HG03039 (cell line): Measurements from ENCODE around the gene DCLK2.

Experiments used
- ATAC-seq: cut with Tn5 transposase; IDR thresholded peaks from one replicate; pipeline ENCODE4 v1.9.1; 2021; ENCODE audit warnings: mild to moderate bottlenecking, moderate library complexity; ENCODE audit not compliant: unreplicated experiment

The DCLK2 gene

DNA sequence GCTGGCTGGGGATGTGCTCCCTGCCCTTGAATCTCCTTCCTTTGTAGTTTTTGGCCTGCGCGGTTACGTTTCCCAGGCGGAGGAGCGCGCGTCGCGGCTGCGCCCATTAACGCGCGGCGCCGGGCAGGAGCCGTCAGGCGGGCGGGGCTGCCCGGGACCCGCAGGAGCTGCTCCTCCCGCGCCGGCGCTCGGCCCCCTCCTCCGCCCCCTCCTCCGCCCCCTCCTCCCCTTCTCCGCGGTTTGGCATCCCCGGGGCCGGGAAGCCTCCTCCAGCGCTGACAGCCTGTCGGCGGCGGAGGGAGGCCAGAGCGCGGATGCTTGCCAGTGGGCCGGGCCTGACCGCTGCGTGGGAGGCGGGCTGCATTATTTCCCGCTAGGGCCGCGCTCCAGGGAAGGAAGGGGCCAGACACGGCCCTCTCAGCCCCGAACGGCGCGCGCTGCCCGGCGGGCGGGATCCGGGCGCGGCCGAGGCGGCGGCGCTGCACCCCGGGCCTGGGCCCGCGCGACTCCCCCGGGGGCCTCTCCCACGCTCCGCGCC lies at the start of gene DCLK2:
Gene DCLK2 (plus strand): TSS at position 405 of the 538 bp plus-strand sequence. CDS start 583 bp downstream, outside the sequence.
- no peak for ATAC-seq

DNA sequence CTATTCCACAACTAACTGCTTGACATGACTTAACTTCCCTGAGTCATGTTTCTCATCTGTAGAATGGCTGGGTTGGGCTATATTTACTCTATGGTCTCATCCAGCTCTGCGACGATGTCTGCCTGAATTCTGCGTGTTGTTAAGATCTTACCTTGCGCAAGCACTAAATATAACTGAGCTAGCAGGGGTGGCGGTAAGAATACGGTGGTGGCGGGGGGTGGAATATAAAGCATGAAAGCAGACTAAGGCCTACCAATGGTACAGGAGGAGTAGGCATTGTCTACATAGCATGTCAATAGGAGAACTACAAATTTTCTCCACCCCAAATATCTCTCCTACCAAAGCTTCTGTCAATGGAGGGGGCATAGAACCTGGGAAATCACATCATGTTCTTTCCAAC lies 45.7 kb upstream of the DCLK2 start:
- no peak for ATAC-seq

DNA sequence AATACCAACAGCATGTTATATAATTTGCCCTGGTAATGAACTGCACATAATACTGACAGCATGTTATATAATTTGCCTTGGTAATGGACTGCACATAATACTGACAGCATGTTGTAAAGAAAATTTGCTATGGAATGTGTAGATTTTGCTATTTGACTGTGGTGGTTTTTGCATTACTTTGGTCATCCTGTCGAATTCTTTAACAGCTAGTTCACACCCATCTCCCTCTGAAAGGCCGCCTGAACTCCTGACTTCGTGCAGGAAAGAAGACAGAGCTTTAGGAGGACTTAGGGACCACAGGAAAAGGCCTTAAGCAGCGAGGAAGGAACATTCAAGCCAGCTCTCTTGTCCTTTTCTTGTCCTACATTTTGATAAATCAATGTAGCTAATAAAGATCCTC lies 45.2 kb upstream of the DCLK2 start:
- ATAC-seq, result no peak

DNA sequence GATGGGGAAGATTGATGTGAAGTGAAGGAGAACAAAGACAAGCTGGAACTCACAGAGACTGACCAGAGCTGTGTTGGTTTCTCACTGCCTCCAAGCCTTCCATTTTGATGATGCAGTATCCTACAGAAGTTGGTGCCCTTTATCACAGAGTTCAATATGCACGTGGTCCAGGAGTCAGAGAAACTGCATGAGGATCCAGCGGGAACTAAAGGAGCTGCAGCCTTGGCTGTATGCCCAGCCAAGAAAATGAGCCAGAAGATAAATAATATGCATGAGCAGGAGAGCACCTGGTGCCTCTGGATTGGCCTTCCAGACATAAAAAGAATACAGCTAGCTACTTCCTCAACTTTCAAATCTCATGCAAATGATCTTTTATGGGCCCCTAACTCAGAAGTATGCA lies 44.3 kb upstream of the DCLK2 start:
- no peak for ATAC-seq

DNA sequence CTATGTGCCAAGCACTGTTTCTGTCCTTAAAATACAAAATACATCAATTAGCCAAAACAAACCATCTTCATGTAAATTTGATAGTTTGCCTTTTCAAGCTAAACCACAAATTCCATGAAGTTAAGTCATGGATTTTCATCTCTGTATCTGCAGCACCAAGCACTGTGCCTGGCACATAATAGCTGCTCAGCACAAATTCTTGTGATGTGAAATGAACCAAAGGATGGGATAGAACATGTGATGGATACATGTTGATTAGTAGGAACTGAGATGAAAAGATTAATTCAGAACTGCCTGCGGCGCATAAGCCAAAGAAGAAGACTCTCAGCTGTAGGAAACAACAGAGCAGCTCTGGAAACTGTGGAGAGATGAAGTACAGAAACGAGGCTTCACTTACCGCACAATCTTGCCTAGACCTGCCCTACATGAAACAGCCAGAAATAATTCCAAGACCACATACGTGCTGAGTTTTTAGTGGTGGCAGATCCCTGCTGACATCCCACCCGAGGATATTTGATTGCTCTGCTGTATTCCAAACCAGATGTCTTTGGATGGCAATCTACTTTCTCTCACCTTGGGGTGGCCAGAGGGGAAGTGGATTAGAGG lies 40.9 kb upstream of the DCLK2 start:
- ATAC-seq, result no peak

DNA sequence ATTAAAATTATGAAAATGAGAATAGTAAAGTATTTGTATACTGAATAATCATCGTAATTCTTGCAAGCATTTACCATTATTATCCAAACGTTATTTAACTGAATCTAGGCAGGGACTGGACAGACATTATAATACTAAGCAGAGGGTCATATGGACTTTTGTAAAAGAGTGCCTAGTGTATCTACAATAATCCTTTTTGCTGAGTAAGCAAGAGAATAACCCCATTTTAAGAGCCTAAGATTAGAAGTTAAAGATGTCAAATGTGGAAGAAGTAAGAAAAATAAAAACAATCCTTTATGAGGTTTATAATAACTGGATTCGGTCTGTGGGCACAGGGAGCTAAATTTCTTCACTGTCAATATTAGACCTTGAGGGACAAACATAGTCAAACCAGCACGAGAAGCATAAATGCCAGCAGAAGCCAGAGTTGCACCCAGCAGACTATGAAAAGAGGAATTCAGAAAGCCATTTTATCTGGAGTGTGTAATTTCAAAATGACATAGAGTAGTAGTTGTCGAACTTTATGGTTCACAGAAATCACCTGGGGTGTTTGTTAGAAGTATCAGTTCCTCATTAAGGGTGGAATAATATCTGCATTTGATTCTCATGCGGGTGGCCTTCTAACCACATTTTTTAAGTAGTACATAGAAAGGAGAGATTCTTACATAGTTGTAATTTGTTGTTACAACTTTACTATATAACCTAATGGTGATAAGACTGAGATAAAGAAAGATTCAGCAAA lies 39.7 kb upstream of the DCLK2 start:
- ATAC-seq, result peak; percentile 92

DNA sequence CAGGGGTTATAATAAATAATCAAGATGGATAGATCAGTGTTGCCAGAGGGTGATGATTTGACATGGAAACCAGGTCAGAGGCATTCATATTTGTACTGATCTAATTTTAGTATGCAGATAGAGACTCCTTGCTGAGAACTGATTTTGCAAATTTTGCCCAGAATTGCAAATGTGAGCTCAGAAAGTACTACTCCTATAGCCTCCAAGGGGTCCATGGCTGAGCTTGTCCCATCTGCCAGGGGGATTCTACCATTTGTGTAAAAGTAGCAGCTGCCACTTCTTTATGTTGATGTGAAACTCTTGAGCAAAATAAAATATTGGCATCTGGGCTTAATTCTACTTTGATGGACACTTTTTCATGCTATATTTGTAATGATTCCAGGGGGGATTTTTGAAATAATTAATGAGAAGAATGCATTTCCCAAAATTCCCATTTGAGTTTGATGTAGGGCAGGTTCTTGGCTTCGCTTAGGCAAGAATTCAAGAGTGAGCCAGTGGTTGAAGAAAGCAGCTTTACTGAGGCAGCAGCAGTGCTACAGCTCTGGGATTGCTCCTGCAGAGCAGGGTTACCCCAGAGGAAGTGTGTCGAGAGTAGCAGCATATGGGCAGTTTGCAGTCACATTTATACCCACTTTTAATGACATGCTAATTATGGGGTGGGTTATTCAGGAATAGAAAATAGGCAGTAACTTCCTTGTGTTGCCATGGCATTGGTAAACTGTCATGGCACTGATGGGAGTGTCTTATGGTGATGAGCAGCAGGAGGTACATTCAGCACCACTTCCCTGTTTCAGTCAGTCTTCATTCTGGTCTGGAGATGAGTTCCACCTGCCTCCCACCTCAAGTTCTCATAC lies 38.7 kb upstream of the DCLK2 start:
- ATAC-seq, result no peak

DNA sequence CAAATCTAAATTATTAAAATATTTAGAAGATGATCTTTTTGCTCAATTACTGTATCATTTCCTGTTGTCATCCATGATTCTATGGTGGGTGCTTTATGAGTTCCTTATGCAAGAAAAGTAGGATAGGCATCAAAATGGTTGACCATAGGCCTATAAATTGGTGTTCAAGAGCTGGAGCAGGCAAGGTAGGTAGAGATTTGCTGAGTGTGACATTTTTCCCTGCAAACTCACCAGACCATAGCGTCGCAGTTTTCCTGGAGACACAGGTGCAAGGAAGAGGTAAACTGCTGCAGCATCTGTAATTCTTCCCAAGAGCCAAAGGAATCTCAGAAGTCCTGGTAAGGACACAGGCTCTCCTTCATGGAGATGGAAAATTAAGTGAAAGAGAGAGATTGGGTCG lies 33.7 kb upstream of the DCLK2 start:
- no peak for ATAC-seq

DNA sequence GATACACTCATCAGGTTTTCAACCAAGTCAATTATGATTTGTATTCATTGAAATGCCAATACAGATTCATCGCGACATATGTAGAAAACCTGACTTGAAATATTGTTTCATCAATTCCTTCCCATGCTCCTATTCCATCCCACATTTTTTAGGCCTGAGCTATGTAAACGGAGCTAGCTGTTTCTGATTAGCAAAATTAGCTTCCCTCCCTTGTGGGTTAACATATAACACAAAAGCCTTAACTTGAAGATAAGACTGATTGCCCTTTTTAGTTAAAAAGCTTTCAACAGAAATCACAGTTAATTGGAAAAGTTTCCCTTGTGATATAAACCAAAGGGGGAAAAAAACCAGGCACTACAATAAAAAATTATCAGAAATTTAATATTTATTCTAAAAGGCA lies 32.8 kb upstream of the DCLK2 start:
- ATAC-seq, result no peak

DNA sequence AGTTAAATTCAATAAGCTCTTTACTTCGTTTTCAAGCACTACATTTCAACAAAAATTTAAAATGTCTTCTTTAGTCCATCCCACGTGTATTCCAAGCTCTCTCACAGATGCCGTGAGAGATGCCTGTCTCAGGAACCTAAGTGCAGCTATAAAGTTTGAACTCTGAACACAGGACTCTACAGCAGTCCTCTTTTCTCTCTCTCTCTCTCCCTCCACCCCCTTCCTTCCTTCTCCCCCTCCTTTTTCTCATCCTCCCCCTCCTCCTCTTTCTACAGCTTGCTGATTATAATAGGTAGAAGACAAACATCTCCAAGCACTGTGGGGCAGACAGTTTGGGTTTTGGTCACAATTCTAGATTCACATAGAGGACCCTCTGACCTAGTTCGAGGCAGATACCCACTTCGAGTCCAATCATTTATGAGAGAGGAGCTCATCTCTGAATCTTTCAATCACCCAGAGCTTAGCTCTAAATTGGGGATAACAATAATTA lies 31.5 kb upstream of the DCLK2 start:
- ATAC-seq, result no peak

DNA sequence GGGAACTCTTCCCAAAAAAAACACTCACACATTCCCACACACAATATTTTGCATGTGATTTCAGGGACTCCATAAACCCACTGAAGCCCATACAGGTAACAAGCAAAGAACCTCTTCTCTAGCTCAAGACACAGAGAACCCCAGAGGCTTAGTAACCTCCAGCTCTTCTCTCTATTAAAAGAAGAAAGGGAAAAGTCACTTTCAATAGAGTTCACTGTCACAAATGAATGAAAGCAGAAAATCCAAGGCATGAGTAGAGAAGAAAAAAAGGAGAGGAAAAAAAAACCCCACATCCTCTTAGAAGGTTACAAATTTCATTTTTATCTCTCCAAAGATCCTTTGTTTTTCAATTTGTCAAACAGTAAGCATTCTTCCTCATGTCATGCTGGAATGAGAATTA lies 30.7 kb upstream of the DCLK2 start:
- ATAC-seq, result no peak

DNA sequence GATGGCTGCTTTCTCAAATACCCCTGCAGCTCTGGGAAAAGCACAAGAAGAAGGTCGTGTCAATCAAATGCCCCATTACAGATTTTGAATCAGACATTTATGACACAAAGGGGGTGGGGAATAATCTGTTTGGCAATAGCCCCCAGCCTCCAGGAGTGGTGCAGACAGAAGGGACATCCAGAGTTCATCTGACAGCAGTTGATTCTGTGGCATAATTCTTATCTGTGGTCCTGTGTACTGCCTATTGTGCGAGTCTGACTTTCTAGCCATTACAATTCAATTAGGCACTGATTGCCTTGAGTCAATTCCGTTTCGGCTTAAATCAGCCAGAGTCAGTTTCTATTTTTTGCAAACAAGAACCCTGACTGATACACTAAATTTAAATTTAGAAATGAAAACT lies 28.6 kb upstream of the DCLK2 start:
- no peak for ATAC-seq

DNA sequence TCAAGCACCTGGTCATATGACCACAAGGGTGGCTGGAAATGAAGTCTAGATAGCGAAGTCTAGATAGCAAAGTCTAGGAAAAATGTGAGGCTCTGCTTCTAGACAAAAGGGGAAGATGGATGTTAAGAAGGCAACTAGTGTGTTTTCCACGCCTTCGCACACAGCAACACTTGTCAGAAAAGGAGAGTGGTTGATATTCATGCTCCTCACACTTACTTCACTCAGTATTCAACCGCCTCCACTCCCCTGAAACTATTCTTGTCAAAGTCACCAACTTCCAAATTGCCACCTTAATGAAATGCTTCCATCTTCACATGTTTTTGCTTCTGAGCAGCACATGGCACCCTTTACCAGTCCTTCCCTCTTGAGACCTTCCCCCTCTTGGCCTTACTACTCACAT lies 27.7 kb upstream of the DCLK2 start:
- no peak for ATAC-seq

DNA sequence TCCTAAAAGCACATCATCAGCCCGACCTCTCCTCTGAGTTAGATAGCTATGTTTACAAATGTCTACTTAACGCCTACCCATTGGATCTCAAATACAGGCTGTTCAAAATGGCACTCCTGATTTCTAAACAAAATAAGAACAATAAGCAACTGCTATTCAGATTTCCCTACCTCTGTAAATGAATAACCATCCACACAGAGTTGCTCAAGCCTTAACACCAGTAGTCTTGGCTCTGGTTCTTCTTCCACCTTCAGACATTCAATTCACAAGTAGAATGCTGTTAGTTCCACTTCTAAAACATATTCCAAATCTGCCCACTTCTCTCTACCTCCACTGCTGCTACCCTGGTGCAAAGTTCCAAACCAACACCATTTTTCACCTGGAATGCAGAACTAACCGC lies 27.1 kb upstream of the DCLK2 start:
- no peak for ATAC-seq

DNA sequence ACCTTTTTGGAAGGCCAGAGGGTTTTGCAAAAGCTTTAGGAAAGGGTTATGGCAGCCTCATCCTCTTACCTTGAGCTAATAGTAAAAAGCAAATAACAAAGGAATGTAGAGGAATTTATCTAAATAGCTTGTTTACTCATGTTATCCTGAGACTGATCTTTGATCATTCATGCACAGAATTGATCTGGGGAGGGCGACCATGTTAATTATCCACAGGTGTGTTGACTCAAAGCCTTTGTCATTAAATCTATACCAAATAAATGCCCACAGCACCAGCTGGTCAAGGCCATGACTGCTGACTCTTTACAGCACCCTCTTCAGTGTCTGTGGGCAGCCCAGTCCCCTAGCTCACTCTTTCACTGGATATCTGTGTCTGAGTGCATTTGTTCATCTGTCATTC lies 22.8 kb upstream of the DCLK2 start:
- no peak for ATAC-seq

DNA sequence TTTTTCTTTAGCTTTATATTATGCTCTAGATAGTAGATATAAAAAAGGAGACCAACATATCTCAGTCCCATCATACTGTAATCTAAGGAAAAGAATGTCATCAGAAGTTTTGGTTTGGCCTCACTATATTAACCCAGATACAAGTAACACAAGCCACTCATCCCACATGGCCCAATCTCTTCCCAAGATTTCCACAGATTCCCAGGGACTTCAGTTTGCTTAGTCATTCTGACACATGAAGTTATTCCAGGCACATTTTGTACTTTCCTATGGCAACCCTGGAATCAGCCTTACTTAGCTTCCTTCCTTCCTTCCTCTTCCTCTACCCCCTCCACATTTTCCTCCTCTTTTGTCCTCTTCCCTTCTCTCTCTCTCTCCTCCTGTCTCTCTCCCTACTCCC lies 21.7 kb upstream of the DCLK2 start:
- no peak for ATAC-seq

DNA sequence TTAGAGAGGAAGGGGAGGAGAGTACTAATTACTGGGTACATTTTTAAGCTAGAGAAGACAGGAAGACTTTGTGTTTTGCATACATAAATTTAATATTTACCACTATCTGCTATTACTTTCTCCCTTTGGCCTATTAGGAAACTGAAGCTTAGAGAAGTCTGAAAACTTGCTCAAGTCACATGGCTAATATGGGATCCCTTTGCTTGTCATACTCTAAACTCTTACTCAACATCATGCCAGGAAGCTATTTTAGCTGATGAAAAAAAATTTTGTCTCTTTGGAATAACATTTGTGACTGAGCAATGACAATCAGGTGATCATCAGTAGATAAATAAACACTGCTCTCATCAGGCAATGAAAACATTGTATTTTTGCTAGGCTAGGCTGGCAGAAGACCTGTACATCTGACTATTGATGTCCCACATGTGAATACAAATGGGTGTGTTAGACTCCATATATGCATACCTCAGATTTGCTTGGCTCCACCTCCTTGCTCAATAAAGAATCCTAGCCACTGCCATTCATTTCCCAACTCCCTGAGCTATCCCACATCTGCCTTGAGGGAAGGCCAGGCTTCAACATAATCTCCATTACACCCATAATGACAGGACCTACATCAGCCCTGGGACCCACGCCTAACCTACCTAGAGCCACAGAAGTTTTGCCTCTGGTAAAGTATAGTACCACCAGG lies 17.0 kb upstream of the DCLK2 start:
- ATAC-seq, result no peak

DNA sequence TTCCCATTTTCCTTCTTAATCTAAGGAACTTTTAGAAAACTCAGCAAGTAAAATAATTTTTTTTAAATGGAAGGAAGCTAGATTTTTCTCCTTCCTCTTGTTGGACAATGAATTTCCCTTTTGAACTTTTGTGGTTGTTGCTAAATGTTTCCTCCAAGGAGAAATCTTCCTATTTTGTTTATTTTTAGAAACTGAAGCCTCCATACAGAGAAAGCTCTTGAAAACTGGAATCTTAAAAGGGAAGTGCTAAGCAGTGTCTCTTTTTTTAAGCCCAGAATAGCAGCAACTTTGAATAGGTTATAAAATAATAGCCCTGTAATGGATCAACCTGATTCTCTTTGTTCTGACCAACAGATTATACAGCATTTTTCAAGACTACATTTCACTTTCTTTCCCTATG lies 15.1 kb upstream of the DCLK2 start:
- no peak for ATAC-seq

DNA sequence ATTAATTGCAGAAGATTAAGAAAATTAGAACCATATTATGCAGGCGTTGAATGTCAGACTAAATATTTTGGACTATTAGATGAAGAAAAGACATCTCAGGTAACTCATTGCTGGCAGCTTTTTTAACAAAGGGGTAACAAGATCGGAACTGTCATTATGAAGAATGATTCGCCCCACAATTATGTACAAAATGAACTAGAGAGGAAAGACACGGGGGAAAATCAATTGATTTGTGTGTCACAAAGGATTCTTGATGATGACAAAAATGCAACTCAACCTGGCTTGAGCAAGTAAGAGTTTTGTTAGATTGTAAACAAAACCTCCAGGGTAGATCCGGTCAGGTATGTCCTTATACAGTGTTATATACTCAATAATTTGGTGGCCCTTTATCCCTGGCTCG lies 12.5 kb upstream of the DCLK2 start:
- ATAC-seq, result no peak

DNA sequence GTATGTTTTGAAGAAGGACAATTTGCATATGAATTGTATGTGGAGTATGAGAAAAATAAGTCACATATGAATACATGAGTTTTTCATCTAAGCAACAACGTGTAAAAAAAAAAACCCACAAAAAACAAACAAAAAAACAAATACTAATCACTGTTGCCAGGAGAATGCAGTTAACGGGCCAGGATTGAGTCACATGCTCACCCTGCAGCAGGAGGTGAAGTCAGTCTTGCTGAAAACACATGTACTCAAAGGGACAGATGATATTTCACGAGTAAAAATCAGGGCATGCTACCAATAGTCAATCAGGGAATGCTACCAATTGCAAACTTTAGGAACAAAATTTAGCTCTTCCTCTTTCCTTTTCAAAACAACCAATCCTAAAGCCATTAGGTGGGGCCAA lies 10.4 kb upstream of the DCLK2 start:
- no peak for ATAC-seq
